ENCODE measurements around the gene EXOC3L2.

- no peak for TF ChIP-seq CTCF (IDR thresholded peaks at IDR 0.05)
- TF ChIP-seq SIN3A (IDR thresholded peaks at IDR 0.05; ENCODE audit: borderline replicate concordance, insufficient read depth, low read depth, low read length): no peak
These were observed 75.6 kb downstream of the EXOC3L2 start for GRCh38 chr19:45169602-45170001.

All from Panc1 (cell line).